HG02759 (cell line): Measurements from ENCODE around the gene ZSCAN20.
"Not testable (repeated sequence)": the region's sequence is repeated elsewhere in the genome, so short reads cannot be mapped to it uniquely, and the experiment has no call there.

Experiments used
- ATAC-seq: cut with Tn5 transposase; IDR thresholded peaks from one replicate; pipeline ENCODE4 v1.9.1; 2021; ENCODE audit warnings: mild to moderate bottlenecking, moderate library complexity; ENCODE audit not compliant: unreplicated experiment

ZSCAN20 gene

DNA sequence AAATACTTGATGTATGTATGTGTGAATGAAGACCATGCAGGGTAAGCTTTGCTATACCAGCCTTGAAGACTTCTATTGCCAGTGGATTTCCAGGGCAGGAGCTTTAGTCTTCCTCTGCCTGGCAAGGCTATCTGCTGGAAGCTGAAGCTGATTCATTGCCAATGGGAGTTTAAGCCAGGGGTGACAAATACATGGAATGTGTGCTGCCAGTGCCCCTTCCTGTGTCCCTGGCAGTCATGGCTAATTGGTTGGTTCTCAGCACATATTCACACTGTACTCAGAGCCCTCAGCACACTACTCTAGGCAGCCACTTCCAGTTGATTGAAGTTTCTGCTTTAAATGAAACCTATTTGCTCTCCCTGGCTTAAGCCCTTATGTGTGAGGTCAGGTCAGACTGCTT is 1.5 kb downstream of the ZSCAN20 start:
- no peak for ATAC-seq

GRCh38 chr1:33477451-33477850 is 5.0 kb downstream of the ZSCAN20 start:
- no peak for ATAC-seq

DNA sequence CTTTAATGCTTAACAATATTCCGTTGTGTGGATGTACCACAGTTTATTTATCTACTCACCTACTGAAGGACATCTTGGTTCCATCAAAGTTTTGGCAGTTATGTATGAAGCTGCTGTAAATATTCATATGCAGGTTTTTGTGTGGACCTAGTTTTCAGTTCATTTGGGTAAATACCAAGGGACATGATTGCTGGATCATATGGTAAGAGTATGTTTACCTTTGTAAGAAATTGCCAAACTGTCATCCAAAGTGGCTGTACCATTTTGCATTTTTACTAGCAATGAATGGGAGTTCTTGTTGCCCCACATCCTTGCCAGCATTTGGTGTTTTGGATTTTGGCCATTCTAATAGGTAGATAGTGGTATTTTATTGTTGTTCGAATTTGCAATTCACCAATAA is 10.0 kb downstream of the ZSCAN20 start:
- no peak for ATAC-seq

DNA sequence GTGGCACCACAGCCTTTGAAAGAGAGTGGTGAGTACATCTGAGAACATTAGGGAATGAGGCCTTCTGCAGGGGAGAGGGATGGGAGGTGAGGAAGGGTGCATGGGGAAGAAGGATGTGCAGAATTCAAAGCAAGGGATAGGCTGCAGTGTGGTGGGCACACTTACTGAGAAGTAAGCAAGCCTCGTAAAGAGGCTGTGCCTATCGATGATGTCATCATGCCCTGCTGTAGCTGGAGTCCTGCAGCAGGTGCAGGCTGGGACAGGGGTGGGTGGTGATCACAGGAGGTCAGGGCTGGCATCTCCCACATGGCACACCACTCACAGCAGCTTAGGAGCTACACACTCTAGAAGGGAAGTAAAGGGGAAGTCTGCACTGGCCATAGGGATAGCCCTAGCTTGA is 16.2 kb downstream of the ZSCAN20 start:
- ATAC-seq: no peak

DNA sequence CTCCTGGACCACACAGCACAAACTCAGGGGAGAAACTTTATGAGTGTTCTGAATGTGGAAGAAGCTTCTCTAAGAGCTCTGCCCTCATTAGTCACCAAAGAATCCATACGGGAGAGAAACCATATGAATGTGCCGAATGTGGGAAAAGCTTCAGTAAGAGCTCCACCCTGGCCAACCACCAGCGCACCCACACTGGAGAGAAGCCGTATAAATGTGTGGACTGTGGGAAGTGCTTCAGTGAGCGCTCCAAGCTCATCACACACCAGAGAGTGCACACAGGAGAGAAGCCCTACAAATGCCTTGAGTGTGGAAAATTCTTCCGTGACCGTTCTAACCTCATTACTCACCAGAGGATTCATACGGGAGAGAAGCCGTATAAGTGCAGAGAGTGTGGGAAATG is 22.5 kb downstream of the ZSCAN20 start:
- no peak for ATAC-seq

DNA sequence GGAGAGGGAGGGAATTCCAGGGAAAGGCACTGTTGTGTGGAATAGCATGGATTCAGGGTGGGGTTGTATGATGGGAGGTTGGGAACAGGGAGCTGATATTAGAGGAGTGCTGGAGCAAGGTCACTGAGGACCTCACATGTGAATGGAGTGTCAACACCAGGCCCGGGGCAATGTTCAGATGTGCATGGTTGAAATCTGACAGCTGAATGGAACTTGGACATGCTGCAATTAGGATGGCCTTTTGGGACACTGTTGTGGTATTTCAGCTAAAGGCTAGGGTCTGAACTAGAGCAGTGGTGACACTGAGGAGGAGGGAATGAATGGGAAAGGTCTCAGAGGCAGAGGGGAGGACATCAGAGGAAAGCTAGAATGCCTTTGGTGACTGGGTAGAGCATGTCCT is 25.0 kb downstream of the ZSCAN20 start:
- ATAC-seq: no peak

DNA sequence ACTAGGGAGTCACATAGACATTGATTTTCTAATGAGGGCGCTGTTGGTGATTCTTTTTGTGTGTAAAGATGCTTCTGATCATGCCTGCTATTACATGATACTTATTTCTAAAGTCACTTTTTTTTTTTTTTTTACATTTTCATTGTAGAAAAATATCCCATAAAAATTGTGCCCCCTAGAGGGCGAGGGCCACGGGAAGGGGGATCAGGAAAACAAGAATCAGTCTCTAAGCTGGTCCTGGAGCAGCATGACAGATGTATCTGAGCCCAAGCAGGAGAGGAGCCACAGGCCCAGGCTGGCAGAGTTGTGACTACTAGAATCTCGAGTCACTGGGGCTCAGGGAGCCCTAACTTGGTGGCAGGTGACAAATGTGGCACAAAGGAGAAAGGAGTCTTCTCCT is 28.1 kb downstream of the ZSCAN20 start:
- ATAC-seq: no peak

DNA sequence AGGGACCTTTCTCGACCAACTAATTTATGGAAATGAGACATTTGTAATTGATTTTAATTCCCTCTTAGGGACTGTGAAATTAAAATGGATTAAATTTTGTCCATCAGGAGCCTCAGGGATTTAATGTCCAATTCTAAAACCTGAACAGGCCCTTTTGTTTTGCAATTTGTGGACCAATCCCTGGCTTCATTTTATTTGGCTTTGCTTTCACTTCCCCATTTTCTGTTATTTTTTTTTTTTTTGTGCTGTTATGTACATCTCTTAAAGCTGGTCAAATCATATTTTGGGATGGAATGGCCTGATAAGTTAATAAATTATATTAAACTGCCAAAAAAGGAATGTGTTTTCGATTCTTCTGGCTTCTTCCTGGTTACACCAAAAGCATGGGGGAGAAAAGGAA is 28.9 kb downstream of the ZSCAN20 start:
- no peak for ATAC-seq

DNA sequence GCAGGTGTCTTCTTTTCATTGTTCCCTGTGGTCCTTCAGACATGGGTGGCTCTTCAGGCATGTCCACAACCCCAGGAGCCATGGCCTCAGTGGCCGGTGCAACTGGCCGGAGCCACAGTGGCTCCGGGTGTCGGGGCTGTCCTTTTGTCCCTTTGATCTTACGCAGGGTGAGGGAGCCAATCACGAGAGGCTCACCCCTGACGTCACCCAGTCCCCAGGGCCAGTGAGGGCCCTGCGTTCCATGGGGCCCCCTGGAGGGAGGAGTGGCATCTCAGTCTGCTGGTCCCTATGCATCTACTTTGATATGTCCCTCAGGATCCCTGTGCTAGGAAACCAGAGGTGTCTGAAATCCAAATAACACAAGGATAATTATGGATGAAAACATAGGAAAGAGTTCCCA is 29.3 kb downstream of the ZSCAN20 start:
- no peak for ATAC-seq

DNA sequence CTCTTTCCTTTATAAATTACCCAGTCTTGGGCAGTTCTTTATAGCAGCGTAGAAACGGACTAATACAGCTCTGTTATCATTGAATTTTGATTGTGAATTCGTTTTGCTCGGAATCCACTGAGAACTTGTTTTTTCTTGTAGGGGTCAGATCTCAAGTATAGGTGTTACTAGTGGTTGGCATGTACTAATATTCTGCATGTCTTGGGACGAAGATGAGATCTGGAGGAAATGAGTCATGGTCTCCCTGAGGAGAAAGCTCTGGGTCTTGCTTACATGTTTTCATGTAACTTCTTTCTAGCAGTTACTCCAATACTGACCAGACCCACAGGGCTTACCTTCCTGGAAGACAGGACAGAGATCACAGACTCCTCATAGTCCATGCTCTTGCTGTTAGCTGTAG is 30.3 kb downstream of the ZSCAN20 start:
- ATAC-seq: no peak

- ATAC-seq: no peak
These were observed 31.1 kb downstream of the ZSCAN20 start for GRCh38 chr1:33503506-33503905.

GRCh38 chr1:33507661-33508060 is 35.2 kb downstream of the ZSCAN20 start:
- no peak for ATAC-seq

DNA sequence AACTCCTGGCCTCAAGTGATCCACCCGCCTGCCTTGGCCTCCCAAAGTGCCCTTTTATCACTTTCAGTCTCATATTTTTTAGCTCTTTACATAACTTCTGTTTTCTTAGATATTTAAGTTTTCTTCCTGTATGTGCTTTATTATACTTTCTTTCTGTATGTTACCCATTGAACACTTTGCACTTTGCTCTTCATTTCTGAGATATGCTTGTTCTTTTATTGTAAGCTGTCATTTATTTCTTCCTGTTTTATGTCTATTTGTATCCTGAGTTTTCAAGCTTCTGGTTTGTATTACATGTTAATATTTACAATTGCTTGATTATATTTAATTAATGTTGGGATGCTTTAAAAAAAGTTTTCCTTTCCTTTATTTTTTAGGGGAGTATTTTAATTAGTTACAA is 35.7 kb downstream of the ZSCAN20 start:
- no peak for ATAC-seq

DNA sequence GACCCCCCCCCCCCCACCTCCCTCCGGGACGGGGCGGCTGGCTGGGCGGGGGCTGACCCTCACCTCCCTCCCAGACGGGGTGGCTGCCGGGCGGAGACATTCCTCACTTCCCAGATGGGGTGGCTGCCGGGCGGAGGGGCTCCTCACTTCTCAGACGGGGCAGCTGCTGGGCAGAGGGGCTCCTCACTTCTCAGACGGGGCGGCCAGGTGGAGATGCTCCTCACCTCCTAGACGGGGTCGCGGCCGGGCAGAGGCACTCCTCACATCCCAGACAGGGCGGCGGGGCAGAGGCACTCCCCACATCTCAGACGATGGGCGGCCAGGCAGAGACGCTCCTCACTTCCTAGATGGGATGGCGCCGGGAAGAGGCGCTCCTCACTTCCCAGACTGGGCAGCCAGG is 36.8 kb downstream of the ZSCAN20 start:
- ATAC-seq: not testable (repeated sequence)

- no peak for ATAC-seq
These were observed 40.0 kb downstream of the ZSCAN20 start for GRCh38 chr1:33512226-33513011.

DNA sequence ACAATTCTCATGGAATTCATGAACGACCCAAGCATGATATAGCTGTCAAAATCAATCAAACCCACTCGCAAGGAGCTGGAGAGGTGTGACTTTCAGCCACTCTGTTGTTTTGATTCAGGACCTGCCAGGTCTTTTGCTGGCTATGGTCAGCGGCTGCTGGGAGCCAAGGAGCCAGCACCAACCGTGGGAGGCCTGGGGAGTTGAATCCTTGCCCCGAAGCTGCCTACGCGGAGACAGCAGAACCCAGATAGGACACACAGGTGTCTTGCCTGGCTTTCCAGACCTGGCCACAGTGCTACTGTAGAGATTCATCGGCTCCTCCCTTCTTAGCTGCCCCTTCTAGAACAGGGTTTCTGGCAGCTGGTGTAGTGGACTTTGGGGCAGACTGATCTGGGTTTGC is 42.7 kb downstream of the ZSCAN20 start:
- ATAC-seq: no peak

DNA sequence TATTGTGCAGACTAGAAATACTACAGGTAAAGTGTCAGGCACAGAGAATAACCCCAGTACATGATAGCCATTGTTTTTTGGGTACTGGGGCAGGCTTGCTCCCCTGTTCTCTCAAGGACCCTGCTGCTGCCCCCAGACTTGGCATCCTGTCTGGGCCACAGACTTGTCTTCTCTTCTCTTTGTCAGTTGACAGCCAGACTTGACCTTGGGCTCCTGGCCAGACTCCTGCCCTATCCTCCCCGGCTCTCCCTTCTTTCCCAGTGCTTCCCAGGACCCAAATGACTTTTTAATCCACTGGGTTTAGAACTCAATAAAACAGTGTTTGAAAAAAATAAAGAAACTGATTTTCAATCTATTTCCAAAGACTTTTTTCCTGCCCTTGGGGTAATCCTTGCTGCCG is 43.2 kb downstream of the ZSCAN20 start:
- no peak for ATAC-seq

DNA sequence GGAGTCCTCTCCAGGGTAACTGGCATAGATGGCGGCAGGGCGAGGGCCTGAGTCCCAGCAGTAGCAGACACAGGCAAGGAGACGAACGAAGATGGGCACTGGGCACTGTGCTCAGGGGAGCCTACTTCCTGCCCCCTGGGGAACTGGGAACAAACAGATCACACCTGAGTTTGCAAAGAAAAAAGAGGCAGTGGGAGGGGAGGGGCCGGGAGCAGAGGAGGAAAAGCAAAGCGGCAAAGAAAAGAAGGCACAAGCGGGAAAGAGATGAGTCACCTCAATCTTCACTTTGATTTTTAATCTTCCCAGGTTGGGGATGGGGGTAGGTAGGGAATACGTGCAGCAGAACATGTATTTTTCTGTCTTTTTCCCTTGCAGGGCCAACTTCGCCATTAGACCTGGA is 44.0 kb downstream of the ZSCAN20 start:
- no peak for ATAC-seq

GRCh38 chr1:33516891-33517567 is 44.6 kb downstream of the ZSCAN20 start:
- ATAC-seq: no peak

GRCh38 chr1:33517596-33518250 is 45.3 kb downstream of the ZSCAN20 start:
- no peak for ATAC-seq

DNA sequence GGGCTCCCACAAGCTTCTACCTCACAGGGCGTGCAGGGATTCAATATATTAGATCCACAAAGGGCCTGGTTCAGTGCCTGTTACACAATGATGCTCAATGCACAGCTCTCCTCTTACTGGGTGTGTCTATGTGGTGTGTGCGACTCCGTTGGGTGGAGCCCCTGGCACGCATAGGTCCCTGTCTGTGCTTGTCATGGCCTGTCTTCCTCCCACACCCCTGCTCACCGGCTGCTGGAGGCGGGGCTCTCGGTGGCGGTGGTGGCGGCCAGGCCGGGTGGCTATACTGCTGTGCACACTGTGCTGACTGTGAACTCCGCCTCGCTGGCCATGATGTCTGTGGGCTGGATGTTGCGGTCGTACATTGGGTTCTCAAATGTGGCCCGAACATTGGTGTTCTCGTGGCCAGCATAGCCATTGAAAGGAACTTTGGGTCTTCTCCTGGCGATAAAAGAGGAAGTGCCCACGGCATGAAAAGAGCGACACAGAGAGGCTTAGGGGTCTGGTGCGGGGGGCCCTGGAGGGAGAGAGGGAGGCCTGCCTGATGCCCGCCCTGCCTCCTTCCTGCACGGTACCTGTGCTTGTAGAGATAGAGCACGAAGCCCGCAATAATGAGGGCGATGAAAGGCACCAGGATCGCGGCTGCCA is 46.9 kb downstream of the ZSCAN20 start:
- no peak for ATAC-seq

DNA sequence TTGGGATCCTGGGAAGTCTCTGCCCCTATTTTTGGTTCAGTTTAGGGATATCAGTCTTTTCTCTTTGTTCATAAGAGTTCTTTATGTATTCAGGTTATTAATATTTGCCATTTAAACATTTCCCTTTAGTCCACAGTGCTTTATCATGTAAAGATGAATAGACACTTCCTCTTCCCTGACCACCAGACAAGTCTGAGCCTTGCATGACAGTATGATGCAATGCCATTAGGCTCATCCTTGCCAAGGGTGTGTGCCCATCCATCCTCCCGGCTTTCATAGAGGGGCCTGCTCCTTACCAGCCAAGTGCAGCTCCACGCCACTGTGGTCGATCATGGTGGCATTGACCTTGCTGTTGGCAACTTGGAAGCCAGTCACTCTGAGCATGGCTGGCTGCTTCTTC is 52.1 kb downstream of the ZSCAN20 start:
- no peak for ATAC-seq
